SIG-M5 treated with dmso at 0.1 percent for 504 hours (cell line): ENCODE data around the gene JAZF1.
A peak's percentile ranks its signal among the peaks of the same experiment; 100 is the strongest.

Experiments used
- DNase-seq: peaks from one replicate; lab custom pipeline; 2025; ENCODE audit not compliant: unreplicated experiment; lab: John Stamatoyannopoulos, UW

Gene JAZF1

DNA sequence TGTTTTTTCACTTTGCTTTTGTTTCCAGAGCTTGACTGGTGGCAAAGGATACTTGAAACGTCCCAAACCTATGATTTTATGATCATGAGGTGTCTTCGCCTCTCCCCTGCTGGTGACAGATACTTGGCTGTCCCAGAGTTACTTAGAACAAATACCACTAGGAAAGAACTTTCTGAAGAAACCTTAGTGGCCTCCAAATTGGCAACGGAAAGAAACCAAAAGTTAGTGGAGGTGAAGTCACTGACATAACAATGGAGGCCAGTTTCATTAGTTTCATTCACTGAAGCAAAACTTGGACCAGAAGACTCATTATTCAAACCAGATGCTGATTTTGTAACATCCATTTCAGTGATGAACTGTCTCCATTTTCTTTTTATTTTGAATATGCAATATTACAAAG lies 68.6 kb downstream of the JAZF1 start:
- no peak for DNase-seq

DNA sequence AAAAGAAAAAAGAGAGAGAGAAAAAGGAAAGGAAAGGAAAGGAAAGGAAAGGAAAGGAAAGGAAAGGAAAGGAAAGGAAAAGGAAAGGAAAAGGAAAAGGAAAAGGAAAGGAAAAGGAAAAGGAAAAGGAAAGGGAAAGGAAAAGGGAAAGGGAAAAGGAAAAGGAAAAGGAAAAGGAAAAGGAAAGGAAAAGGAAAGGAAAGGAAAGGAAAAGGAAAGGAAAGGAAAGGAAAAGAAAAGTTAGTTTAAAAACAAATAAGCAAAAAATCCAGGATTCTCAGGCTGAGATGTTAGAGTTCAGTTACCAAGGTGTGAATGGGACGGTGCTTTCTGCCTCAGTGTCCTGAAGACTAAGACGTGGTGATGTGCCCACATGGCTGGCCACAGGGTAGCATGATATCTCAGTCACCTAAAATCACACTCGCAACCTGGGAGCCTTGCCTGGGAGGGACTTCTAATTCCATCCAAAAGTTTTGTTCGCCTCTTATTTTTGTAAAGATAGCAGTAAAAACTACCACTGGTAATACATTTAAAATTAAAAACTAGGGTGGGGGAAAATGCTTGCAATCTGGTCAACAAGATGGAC lies 70.1 kb downstream of the JAZF1 start:
- DNase-seq = no peak

DNA sequence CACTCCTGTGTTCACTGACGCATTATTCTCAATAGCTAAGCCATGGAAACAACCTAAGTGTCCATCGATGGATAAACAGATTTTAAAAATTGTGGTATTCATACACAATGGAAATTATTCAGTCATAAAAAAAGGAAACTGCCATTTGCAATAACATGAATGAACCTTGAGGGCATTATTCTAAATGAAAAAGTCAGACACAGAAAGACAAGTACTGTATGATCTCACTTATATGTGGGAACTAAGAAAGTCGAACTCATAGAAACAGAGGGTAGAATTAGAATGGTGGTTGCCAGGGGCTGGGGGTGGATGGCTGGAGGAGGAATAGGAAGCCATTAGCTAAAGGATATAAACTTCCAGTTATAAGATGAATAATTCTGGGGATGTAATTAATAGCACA lies 71.8 kb downstream of the JAZF1 start:
- no peak for DNase-seq

DNA sequence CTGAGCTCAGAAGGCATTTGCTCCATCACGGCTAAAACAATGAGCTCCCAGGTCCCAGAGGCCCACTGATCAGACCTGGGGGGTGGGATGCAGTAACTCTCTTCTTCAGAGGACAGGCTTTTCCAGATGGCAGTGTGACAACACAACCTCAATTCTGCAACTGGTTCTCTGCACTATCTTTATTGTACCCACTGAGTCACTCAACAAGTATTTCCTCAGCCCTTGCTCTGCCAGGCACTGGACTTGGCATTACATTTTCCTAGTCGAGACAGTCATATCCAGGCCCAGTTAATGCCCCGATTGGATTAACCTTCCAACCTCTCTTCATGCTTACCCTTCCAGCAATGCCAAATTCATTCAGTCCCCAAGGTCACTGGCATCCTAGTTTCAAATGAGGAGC lies 72.6 kb downstream of the JAZF1 start:
- no peak for DNase-seq

DNA sequence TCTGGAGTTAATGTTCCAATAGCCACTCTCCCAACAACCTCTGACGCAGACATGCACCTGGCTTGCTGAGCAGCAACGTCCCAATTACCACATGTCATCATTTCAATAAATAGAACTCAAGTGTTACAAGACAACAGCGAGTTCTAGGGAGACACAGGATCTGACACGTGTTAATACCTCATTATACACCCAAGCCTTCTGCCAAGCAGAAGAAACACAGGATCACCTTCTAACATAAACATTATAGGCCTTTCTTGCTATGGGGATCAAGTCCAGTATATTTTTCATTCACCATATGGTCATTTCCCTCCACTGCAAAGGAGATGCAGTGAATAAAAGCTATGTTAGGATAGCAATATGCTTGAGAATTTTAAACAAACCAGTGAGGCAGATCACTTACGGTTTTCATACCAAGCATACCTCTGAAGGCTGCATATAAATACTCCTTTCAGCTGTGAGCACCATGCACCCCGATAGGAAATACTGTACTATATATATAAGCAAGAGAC lies 74.2 kb downstream of the JAZF1 start:
- no peak for DNase-seq

DNA sequence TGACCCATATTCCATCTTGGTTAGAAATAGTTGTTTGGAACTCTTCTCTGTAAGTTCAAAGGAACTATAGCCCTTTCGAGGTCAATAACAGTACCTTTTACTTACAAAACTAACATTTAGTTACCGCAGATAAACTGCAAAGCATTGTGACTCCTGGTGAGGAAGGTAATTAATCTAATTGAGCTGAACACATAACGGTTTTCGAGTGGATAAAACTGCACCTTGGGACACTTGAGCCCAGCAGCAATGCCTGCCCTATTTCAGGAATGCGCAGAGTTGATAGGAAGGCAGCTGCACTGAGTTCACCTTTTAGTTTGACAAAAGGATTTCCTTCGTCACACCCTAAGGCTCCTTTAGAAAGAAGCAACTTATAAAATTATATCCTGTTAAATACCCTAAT lies 75.4 kb downstream of the JAZF1 start:
- DNase-seq = no peak

DNA sequence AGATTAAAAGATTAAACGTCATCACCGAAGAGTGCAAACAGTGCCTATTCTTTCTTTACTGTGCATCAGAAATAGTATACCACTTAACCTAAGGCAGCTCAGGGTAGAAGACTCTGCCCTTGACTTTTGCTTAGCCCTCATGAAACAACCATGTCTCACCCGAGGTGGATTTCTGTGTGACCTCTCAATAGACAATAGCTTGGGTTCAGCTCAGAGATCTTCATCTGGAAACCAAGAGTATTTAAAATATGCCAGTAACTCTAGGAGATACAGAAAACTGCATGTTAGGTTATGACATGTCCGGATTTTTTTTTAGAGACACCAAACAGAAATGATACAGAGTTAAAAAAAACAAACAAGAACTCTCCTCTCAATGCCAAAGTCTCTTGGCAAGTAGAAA lies 75.8 kb downstream of the JAZF1 start:
- DNase-seq = no peak

DNA sequence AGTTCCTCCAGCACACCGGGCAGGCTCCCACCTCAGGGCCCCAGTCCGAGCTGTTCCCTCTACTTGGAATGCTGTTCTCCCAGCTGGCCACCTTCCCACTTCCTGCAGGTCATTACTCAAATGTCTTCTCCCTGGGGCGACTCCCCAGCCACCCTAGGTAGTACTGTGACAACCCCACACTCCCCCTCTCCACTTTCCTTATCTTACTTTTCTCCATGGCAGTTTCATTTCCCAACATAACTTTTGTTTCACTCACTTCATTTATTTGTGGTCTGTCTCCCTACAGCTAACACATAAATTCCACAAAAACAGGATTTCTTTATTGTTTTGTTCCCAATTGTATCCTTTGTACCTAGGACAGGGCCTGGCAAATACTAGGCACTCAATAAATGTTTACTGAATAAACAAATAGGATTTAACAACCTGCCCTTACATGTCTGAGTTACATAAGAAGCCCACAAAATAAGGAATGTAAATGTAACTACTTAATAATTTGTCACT lies 76.5 kb downstream of the JAZF1 start:
- no peak for DNase-seq

DNA sequence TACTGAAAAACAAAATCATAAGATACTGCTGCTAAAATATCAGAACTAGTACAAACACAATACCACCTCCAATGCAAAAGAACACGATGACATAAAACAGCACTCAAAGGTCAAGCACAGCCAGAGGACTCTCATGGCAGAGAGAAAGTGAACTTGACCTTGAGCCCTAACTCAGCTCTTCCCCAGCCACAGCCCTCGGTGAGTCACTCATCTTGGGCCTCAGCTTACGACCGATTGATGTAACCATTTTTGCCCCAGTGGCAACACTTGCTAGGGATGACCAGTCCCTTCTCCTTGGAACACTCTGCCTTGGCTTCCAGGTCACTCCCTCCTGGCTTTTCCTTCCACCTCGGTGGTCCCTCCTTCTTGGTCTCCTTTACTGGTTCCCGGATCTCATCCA lies 77.8 kb downstream of the JAZF1 start:
- no peak for DNase-seq

DNA sequence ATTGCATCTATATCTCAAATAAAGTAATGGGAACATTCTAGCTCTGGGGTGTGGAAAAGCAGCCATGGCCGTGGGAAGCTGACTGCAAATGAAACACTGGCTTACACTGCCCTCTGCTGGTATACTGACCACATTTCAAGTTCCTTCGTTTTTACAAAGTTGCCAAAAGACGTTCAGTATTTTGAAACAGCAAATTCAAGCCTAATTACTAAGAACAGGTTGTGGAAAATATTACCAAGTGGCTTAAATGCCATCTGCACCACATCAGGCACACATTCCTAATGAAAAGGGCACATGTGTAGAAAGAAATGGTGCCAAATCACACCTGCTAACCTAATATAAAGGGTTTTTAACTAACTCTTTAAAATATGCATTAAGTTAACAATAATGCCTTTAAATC lies 83.9 kb downstream of the JAZF1 start:
- DNase-seq = peak; percentile 62

DNA sequence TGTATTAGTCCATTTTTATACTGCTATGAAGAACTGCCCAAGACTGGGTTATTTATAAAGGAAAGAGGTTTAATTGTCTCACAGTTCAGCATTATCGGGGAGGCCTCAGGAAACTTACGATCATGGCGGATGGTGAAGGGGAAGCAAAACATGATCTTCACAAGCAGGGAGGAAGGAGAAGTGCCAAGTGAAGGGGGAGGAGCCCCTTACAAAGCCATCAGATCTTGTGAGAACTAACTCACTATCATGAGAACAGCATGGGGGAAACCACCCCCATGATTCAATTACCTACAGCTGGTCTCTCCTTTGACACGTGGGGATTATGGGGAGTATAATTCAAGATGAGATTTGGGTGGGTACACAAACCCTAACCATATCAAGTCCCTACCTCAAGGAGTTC lies 85.4 kb downstream of the JAZF1 start:
- no peak for DNase-seq

DNA sequence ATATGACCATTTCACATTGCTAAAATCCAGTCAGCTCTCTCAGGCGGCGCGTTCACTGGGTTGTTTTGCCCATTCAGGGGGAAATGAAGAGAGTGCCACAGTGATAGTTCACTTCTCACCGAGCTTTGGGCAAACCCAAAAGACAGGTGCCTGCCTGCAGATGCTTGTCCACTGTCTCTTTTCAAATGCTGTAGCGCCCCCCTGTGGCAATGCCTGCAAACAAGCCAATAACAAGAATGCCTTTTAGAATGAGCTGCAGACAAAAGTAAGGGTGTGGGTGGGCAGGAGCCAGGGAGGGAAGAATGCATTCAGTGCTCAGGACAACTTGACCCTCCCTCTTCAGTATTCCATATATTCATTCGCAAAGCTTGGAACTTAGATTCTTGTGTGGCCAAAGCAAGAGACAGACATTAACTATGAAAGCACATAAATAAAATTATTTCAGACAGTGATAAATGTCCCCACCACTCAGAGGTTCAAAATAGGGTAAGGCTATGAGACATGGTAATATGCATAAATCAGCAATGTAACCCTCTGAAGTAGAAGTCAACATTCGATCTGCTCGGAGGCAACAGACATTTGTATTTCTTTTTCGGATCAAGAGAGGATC lies 86.9 kb downstream of the JAZF1 start:
- peak; percentile 72 for DNase-seq

DNA sequence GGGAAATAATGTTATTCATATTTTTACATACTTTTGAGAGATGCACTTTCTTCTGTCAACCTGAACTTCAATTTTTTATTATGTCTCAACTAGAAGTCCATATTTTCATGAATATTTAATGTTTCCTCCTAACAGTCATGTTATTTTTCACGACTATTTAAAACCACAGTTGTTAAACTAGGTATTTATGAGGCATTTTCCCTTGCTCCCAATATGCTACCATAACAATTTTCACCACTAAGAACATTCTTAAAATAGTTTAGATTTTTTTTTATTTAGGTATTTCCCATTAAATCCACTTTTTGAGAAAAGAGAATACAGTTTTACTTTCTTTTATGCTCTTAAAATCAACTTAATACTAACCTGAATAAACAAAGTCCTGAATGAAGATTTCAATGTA lies 89.4 kb downstream of the JAZF1 start:
- no peak for DNase-seq

DNA sequence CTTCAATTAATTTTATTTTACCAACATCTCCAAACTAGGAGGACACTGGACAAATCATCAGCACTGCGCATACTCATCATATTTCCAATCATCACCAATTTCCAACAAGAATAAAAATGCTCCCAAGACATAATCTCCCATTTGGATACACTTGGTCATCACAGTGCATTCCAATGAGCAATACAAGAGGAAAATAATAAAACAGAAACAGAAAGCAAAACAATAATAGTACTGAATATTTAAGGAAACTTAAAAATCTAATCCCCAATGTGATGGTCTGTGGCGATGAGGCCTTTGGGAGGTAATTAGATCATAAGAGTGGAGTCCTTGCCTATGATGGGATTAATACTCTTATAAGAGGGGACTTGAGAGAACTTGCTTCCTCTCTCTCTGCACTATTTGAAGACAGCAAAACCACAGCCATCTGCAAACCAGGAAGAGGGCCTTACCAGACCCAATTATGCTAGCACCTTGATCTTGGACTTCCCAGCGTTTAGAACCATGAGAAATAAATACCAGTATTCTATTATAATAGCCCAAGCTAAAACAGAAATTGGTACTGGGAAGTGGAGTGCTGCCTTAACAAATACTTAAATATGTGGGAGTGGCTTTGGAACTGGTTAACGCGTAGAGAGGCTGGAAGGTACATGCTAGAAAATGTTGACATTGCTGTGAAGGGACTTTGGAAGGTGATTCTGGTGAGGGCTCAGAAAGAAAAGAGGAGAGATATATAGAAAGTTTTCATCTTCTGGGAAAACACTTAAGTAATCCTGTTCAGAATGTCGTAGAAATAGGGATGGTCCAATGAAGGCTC lies 91.5 kb downstream of the JAZF1 start:
- DNase-seq = peak; percentile 6

DNA sequence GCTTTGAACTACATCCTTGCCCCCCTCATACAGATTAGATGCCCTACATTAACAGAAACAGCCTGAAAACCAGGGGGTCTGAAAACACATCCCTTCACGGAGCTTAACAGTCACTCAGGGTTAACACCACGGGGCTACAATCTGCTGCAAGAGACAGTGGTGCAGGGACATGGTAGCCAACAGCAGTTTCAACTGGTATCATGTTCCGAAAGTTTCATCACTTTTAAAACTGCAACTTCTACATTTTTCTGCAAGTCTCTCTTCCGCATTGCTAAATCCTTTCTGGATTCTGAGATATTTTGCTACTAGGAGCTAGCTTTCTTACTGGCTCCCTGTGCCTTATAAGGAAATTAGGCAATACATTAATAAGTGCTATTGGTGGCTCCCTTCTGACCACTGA lies 92.6 kb downstream of the JAZF1 start:
- DNase-seq = peak; percentile 89

DNA sequence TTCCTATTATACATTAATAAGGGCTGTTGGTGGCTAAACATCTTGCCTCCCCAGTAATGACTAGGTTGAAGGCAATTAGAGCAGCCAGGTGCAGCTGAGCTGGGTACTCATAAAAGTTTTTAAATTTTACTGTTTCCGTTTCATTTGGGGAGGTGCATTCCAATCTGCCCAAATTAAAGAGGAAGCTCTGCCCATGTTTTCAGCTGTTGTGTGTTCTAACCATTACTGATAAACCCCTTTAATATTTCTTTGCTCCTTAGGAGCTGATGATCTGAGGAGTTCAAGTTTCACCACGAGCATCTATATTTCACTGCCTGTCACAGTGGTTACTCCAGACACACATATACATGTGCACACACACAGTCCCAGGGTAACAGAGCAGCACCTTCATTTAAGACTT lies 94.4 kb downstream of the JAZF1 start:
- DNase-seq = peak; percentile 16

DNA sequence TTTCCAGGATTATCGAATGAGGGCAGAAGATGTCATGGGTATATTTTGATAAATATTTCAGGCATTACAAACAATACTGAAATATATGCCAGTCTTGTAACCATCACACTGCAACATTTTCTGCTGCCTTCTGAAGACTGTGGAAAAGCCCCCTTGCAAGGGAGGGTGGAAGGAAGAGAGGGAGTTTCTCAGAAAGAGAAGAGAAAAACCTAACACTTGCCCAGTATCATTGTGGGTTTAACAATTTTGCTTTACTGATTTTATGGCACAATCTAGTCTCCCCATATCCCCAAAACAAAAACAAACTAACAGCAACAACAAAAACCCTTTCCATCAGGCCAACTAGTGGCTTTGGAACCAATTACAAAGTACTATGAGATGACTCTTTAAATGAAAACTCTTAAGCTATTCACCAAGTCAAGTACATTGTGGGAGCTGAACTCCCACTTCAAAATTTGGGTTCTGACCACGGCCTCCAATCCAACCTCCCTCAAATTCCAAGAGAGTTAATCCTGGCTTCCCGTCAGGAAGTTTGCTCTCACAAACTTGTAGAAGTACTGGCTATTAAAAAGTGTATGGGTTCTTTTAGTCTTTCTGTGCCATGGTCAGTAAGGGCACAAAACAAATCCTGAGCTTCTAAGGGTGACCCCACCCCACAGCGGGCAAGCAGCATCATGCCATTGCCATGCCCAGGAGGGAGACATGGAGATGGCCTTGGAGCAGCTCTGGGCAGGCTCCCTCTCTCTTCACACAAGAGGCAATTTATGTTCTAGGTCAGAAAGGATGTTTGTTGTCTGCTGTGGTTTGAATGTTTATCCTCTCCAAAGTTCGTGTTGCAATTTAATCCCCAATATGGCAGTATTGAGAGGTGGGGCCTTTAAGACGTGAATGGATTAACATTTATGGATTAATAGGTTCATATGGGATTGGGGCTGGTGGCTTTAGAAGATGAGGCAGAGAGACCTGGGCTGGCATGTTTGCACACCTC lies 96.3 kb downstream of the JAZF1 start:
- DNase-seq = peak; percentile 67

DNA sequence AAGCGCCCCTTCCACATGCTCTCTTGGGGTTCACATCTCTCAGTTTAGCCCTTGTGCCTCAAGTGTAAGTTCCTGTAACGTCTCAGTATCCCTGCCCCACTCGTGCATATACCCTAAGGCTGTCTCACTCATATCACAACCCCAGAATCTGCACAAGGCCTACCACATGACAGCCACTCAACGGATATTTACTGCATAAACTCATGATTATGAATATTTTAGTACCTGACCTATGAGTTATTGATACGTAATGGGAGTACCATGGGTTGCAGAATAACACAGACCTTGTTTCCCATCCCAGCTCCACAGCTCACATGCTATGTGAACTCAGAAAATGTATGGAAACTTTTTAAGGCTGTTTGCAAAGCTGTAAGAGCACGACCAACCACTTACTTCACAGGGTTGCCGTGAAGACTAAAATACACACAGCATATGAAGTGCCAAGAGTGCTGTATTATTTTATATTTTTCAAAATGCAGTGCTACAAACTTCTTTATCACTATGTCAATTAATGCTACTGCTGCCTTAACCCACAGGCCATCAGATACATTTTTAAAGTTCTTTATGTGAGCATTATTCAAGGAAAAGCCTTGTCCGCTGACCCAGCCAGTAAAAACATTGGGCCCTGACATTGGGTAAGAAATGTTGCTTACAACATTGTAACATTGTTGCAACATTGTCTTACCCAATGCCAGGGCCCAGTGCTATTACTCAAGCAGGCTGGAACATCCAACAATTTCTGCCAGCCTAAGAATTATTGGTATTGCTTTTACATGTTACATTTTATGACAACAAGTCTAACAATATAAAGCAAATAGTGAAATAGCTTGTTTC lies 97.2 kb downstream of the JAZF1 start:
- peak; percentile 82 for DNase-seq

DNA sequence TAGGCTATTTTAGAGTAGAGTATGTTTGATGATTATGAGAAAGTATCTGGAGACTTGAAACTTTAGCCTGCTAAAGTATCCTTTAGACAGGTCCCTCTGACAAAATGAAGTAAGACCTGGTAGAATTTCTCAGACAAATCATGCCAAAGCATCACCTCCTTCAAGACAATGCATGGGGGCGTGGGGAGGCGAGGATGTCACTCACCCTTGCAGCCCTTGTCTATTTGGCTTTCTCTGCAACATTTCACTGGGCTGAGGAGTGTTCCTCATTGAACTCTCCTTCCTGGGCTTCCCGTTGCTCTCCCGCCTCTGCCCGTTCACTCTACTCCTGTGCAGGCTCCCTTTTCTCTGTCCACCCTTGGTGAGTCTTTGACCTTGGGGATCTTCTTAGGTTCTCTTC lies 98.5 kb downstream of the JAZF1 start:
- no peak for DNase-seq

DNA sequence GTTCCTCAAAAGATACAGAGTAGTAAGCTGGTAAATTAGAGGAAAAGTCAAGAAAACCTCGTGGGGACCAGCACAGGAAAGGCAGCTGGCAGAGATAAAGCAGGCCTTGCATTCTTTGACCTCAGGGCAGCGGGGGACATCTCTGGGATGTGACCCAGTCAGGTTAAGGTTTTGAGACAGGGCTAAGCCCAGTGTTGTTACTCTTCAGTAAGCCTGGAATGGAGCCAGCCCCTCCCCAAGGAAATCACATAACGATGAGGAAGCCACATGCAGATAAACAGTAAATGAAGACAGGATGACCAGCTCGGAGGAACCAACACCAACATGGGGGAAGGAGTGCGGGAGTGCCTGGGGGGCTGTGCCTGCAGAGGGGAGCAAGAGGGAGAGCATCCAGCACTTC lies 99.6 kb downstream of the JAZF1 start:
- DNase-seq = no peak
